GM23338 (cell line): ENCODE data around the gene IQCM. TPM values are rescaled to one million over a fixed set of nuclear protein-coding genes. Genes with fewer than 3 reads are reported as not detected.

Source experiments
- ATAC-seq: fragments of 200-7000 bp; cut with Tn5 transposase; 3 replicates; pipeline ENCODE4 v1.9.1; 2020
- DNase-seq: peaks from one replicate; pipeline ENCODE4 v3.0.0-alpha.2; 2015; ENCODE audit warnings: low spot score
- H2AFZ ChIP-seq: fragments of 200-600 bp; sonication (generic); 2 replicates; pipeline ENCODE4 v1.8.0; 2016; ENCODE audit warnings: antibody characterized with exemption, mild to moderate bottlenecking, moderate library complexity
- H3F3A ChIP-seq: fragments of 200-600 bp; sonication (generic); replicated peaks from 2 replicates; pipeline ENCODE4 v1.8.0; 2017; ENCODE audit warnings: antibody characterized with exemption, mixed run types, low read depth
- H3K27ac ChIP-seq: fragments of 200-600 bp; sonication (generic); 2 replicates; pipeline ENCODE4 v1.6.1; 2016; ENCODE audit warnings: low read depth
- H3K27me3 ChIP-seq: fragments of 200-600 bp; sonication (generic); 2 replicates; pipeline ENCODE4 v1.8.0; 2016; ENCODE audit warnings: mild to moderate bottlenecking, mixed run types, moderate library complexity; ENCODE audit not compliant: insufficient read depth
- H3K36me3 ChIP-seq: fragments of 200-600 bp; sonication (generic); 2 replicates; pipeline ENCODE4 v1.8.0; 2016; ENCODE audit warnings: mild to moderate bottlenecking; ENCODE audit not compliant: insufficient read depth
- H3K4me1 ChIP-seq: fragments of 200-600 bp; sonication (generic); 2 replicates; pipeline ENCODE4 v1.8.0; 2016; ENCODE audit warnings: mild to moderate bottlenecking, moderate library complexity; ENCODE audit not compliant: insufficient read depth
- H3K4me2 ChIP-seq: fragments of 200-600 bp; sonication (generic); 2 replicates; pipeline ENCODE4 v1.7.1; 2017; ENCODE audit warnings: mixed run types
- H3K4me3 ChIP-seq: fragments of 200-600 bp; sonication (generic); 2 replicates; pipeline ENCODE4 v1.6.1; 2016; ENCODE audit warnings: mixed run types
- H3K79me2 ChIP-seq: fragments of 200-600 bp; sonication (generic); replicated peaks from 2 replicates; pipeline ENCODE4 v1.8.0; 2017; ENCODE audit warnings: mild to moderate bottlenecking; ENCODE audit not compliant: insufficient read depth
- H3K9me2 ChIP-seq: fragments of 200-600 bp; sonication (generic); 2 replicates; pipeline ENCODE4 v1.8.0; 2017; ENCODE audit not compliant: insufficient read depth
- H4K20me1 ChIP-seq: fragments of 200-600 bp; sonication (generic); replicated peaks from 2 replicates; pipeline ENCODE4 v1.8.0; 2017; ENCODE audit warnings: mild to moderate bottlenecking; ENCODE audit not compliant: insufficient read depth
- H3K27ac Mint-ChIP-seq: 2 replicates; pipeline ENCODE4 v1.8.0; 2020; ENCODE audit warnings: inconsistent platforms, mild to moderate bottlenecking, moderate library complexity, mixed read lengths
- H3K27me3 Mint-ChIP-seq: 3 replicates; pipeline ENCODE4 v1.8.0; 2022; ENCODE audit warnings: low read depth, mild to moderate bottlenecking, moderate library complexity, mixed read lengths, inconsistent platforms; ENCODE audit not compliant: insufficient read depth, poor library complexity
- H3K36me3 Mint-ChIP-seq: 3 replicates; pipeline ENCODE4 v1.8.0; 2021; ENCODE audit warnings: low read depth, mild to moderate bottlenecking, inconsistent platforms, moderate library complexity, mixed read lengths
- H3K4me1 Mint-ChIP-seq: 3 replicates; pipeline ENCODE4 v1.8.0; 2020; ENCODE audit warnings: mild to moderate bottlenecking, inconsistent platforms, mixed read lengths
- H3K4me3 Mint-ChIP-seq: 3 replicates; pipeline ENCODE4 v1.8.0; 2021; ENCODE audit warnings: moderate library complexity, mild to moderate bottlenecking, inconsistent platforms, mixed read lengths
- H3K9me3 Mint-ChIP-seq: 3 replicates; pipeline ENCODE4 v1.8.0; 2020; ENCODE audit warnings: moderate library complexity, mild to moderate bottlenecking, inconsistent platforms, mixed read lengths
- CREB1 ChIP-seq: fragments of 250-450 bp; sonication (Bioruptor Pico); IDR thresholded peaks from 2 replicates; pipeline ENCODE4 v1.5.0; 2020; ENCODE audit warnings: low read depth, mild to moderate bottlenecking, moderate library complexity
- EZH2 ChIP-seq: fragments of 200-600 bp; sonication (generic); IDR thresholded peaks from one replicate; pipeline ENCODE4 v1.8.0; 2017; ENCODE audit warnings: antibody characterized with exemption, mild to moderate bottlenecking, low read depth; ENCODE audit not compliant: unreplicated experiment
- EZH2phosphoT487 ChIP-seq: fragments of 200-600 bp; sonication (generic); IDR thresholded peaks from one replicate; pipeline ENCODE4 v1.8.1; 2018; ENCODE audit warnings: antibody characterized with exemption; ENCODE audit not compliant: unreplicated experiment
- JUNB ChIP-seq: IDR thresholded peaks from one replicate; pipeline ENCODE4 v1.6.1; 2016; ENCODE audit warnings: antibody characterized with exemption; ENCODE audit not compliant: unreplicated experiment
- NANOG ChIP-seq: IDR thresholded peaks from 2 replicates; pipeline ENCODE4 v1.6.1; 2016; ENCODE audit warnings: antibody characterized with exemption, borderline replicate concordance
- REST ChIP-seq: IDR thresholded peaks from one replicate; pipeline ENCODE4 v1.6.1; 2018; ENCODE audit warnings: antibody characterized with exemption; ENCODE audit not compliant: unreplicated experiment
- ZNF331 ChIP-seq: fragments of 250-450 bp; sonication (Bioruptor Pico); IDR thresholded peaks from 2 replicates; pipeline ENCODE4 v1.5.0; 2020; ENCODE audit warnings: low read depth, mild to moderate bottlenecking, moderate library complexity
- ZNF462 ChIP-seq: fragments of 250-450 bp; sonication (Bioruptor Pico); IDR thresholded peaks from 2 replicates; pipeline ENCODE4 v1.5.0; 2020; ENCODE audit warnings: mild to moderate bottlenecking, moderate library complexity
- polyA plus RNA-seq: library from polyadenylated mRNA; unstranded; fragments of >200 nt; fragmentation: Nextera tagmentation; extraction: Ambion mirVana; gene quantifications from 2 replicates; pipeline ENCODE4 v1.2.1, GENCODE V29; 2016
- total RNA-seq: library from RNA; depleted of rRNA; stranded (reverse); fragments of >200 nt; shearing (Covaris generic); gene quantifications from 2 replicates; pipeline ENCODE4 v1.2.3, GENCODE V29; 2014
- TF ChIP-seq, protein P1 (sequence below), 2 experiments: fragments of 200-600 bp in 1 of 2; sonication (generic) in 1 of 2; conservative IDR thresholded peaks; 2 replicates each; pipeline versions ENCODE4 v1.5.1 to v1.6.1; 2016 to 2017; ENCODE audit warnings: antibody characterized with exemption in 2 of 2, low read depth in 2 of 2, mild to moderate bottlenecking in 2 of 2, moderate library complexity in 1 of 2

IQCM gene
- total and polyA plus RNA-seq, 2 experiments from 2014 or later, result not detected

- no peak for TF ChIP-seq REST
- TF ChIP-seq NANOG, result no peak
- TF ChIP-seq CREB1 (CRISPR knock-in tag), result no peak
- TF ChIP-seq, protein P1, sequence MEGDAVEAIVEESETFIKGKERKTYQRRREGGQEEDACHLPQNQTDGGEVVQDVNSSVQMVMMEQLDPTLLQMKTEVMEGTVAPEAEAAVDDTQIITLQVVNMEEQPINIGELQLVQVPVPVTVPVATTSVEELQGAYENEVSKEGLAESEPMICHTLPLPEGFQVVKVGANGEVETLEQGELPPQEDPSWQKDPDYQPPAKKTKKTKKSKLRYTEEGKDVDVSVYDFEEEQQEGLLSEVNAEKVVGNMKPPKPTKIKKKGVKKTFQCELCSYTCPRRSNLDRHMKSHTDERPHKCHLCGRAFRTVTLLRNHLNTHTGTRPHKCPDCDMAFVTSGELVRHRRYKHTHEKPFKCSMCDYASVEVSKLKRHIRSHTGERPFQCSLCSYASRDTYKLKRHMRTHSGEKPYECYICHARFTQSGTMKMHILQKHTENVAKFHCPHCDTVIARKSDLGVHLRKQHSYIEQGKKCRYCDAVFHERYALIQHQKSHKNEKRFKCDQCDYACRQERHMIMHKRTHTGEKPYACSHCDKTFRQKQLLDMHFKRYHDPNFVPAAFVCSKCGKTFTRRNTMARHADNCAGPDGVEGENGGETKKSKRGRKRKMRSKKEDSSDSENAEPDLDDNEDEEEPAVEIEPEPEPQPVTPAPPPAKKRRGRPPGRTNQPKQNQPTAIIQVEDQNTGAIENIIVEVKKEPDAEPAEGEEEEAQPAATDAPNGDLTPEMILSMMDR (conservative IDR thresholded peaks at IDR 0.05; ENCODE audit: low read depth in 2 of 2), result no peak
- no peak for TF ChIP-seq ZNF331 (CRISPR knock-in tag)
- no peak for TF ChIP-seq EZH2phosphoT487
- no peak for TF ChIP-seq EZH2
These were observed 131.1 kb downstream of the IQCM start (continued) for GRCh38 chr4:149684516-149684915.

GRCh38 chr4:149676076-149676475 lies 139.6 kb downstream of the IQCM start:
- Histone ChIP-seq H2AFZ (no peak overlapping the region), H3K27ac (no peak overlapping the region), H3K9me2 (no peaks in the 10 kb centered on the region), H3K79me2 (no peaks in the 10 kb centered on the region), H3K4me3 (no peak overlapping the region), H3K36me3 (no peaks in the 10 kb centered on the region), H3K4me1 (no peaks in the 10 kb centered on the region), H3K4me2 (no peak overlapping the region), H4K20me1 (no peaks in the 10 kb centered on the region), H3K27me3 (no peaks in the 10 kb centered on the region), H3F3A (no peaks in the 10 kb centered on the region)
- no peak for ATAC-seq
- DNase-seq, result no peak
- H3K36me3 Mint-ChIP-seq, result no peaks in the 10 kb centered on the region
- no peak overlapping the region for H3K27ac Mint-ChIP-seq
- H3K9me3 Mint-ChIP-seq, result peaks cover 7% of the 10 kb centered on the region; the same call in 1 of the 3 replicates
- no peaks in the 10 kb centered on the region for H3K27me3 Mint-ChIP-seq
- no peak overlapping the region for H3K4me3 Mint-ChIP-seq
- H3K4me1 Mint-ChIP-seq, result no peaks in the 10 kb centered on the region
- TF ChIP-seq JUNB (no peak), EZH2 (no peak), ZNF462 (CRISPR knock-in tag) (no peak)
- TF ChIP-seq, protein P1 (conservative IDR thresholded peaks at IDR 0.05; ENCODE audit: low read depth in 2 of 2), result no peak
